Gastroesophageal sphincter (tissue), 4 donors: ENCODE measurements around the gene HNF1B. TPM values are rescaled to one million over a fixed set of nuclear protein-coding genes. Genes with fewer than 3 reads are reported as not detected.

Source experiments
- ATAC-seq: fragments of 150-250 bp; one replicate; pipeline ENCODE4 v1.9.1; 2016; ENCODE audit warnings: mild to moderate bottlenecking, moderate library complexity
- H3K27ac ChIP-seq, 4 donors: fragments of 200-600 bp; sonication (generic) in 3 of 4; 1 replicate in 3 of 4; 2 replicates in 1 of 4; pipeline ENCODE4 v1.5.1; 2016 to 2019
- H3K27me3 ChIP-seq: fragments of 200-600 bp; sonication (generic); one replicate; pipeline ENCODE4 v1.5.1; 2019
- H3K36me3 ChIP-seq, 2 donors: fragments of 200-600 bp; sonication (generic); one replicate each; pipeline ENCODE4 v1.5.1; 2019; ENCODE audit warnings: control low read depth in 1 of 2
- H3K4me1 ChIP-seq, 3 donors: fragments of 200-600 bp; sonication (generic); 1 replicate in 2 of 3; 2 replicates in 1 of 3; pipeline ENCODE4 v1.5.1; 2016 to 2019; ENCODE audit warnings: control low read depth in 2 of 3
- H3K4me3 ChIP-seq, 2 donors: fragments of 200-600 bp; sonication (generic); one replicate each; pipeline ENCODE4 v1.5.1; 2019; ENCODE audit warnings: mild to moderate bottlenecking in 1 of 2, moderate library complexity in 1 of 2
- H3K9me3 ChIP-seq, 3 donors: fragments of 200-600 bp; sonication (generic); one replicate each; pipeline ENCODE4 v1.5.1; 2017 to 2019; ENCODE audit warnings: control low read depth in 2 of 3
- CTCF ChIP-seq, 4 experiments: fragments of 200-600 bp in 2 of 4; fragments of 450-650 bp in 2 of 4; sonication (generic) in 1 of 4; IDR thresholded peaks; one replicate each; pipeline ENCODE4 v1.5.1; 2017 to 2019; ENCODE audit warnings: antibody characterized with exemption in 4 of 4, mild to moderate bottlenecking in 2 of 4, moderate library complexity in 2 of 4
- EP300 ChIP-seq: sonication (generic); formaldehyde crosslinking; IDR thresholded peaks from one replicate; pipeline ENCODE4 v1.6.1; 2017; ENCODE audit warnings: antibody characterized with exemption, mild to moderate bottlenecking
- POLR2A ChIP-seq, 2 donors: fragments of 450-650 bp; IDR thresholded peaks; one replicate each; pipeline ENCODE4 v1.6.1; 2017; ENCODE audit warnings: antibody characterized with exemption in 2 of 2, mild to moderate bottlenecking in 2 of 2, moderate library complexity in 1 of 2
- POLR2AphosphoS5 ChIP-seq: sonication (generic); formaldehyde crosslinking; IDR thresholded peaks from one replicate; pipeline ENCODE4 v1.6.1; 2017; ENCODE audit warnings: antibody characterized with exemption
- total RNA-seq, 4 donors: library from RNA; depleted of rRNA; stranded (reverse); fragments of >200 nt; gene quantifications; one replicate each; pipeline ENCODE4 v1.1.0, GENCODE V29; 2016

Gene HNF1B
- total RNA-seq, 4 donors from 2014 or later = not detected

- H3K4me3 ChIP-seq = no peak overlapping the region
- H3K36me3 ChIP-seq = peaks cover 0 to 52% of the 10 kb centered on the region in 2 donors
- ATAC-seq = no peak
These were observed 104.8 kb downstream of the HNF1B start for GRCh38 chr17:37640015-37640414.

GRCh38 chr17:37637956-37638355 is 106.9 kb downstream of the HNF1B start:
- ATAC-seq = no peak
- Histone ChIP-seq H3K36me3 (peaks cover 0 to 72% of the 10 kb centered on the region in 2 donors), H3K27ac (no peak overlapping the region), H3K27me3 (no peaks in the 10 kb centered on the region), H3K9me3 (no peaks in the 10 kb centered on the region), H3K4me1 (peaks cover 0 to 40% (median 6%) of the 10 kb centered on the region in 3 donors), H3K4me3 (no peak overlapping the region)
- TF ChIP-seq POLR2A (IDR thresholded peaks at IDR 0.05) = no peak
- no peak for TF ChIP-seq CTCF (IDR thresholded peaks at IDR 0.05)
- no peak for TF ChIP-seq POLR2AphosphoS5
- no peak for TF ChIP-seq EP300

More at GRCh38 chr17:37640015-37640414, 104.8 kb downstream of the HNF1B start:
- Histone ChIP-seq H3K9me3 (no peaks in the 10 kb centered on the region), H3K27ac (no peak overlapping the region), H3K27me3 (peaks cover 4% of the 10 kb centered on the region), H3K4me1 (peaks cover 0 to 46% (median 6%) of the 10 kb centered on the region in 3 donors)
- no peak for TF ChIP-seq POLR2AphosphoS5
- no peak for TF ChIP-seq POLR2A (IDR thresholded peaks at IDR 0.05)

Other genes with a start within 250 kb of the HNF1B start
- 10 to 100 TPM; 11.9 to 29.9 (median 16.8) TPM for gene SYNRG, start 135.6 kb downstream of the HNF1B start, total RNA-seq
- gene DDX52, start 101.6 kb downstream of the HNF1B start, total RNA-seq = 10 to 100 TPM; 16.4 to 29.9 (median 18.3) TPM
- not detected for gene TBC1D3K, start 179.4 kb upstream of the HNF1B start, total RNA-seq
- gene TBC1D3L, start 244.0 kb upstream of the HNF1B start, total RNA-seq = 10 to 100 TPM in 1 of 4 donors, 1 to 10 TPM in 3; 2.3 to 15.3 (median 9.2) TPM